ENCODE results near the gene CEP164.
A peak's percentile ranks its signal among the peaks of the same experiment; 100 is the strongest.

- TF ChIP-seq, protein P1, sequence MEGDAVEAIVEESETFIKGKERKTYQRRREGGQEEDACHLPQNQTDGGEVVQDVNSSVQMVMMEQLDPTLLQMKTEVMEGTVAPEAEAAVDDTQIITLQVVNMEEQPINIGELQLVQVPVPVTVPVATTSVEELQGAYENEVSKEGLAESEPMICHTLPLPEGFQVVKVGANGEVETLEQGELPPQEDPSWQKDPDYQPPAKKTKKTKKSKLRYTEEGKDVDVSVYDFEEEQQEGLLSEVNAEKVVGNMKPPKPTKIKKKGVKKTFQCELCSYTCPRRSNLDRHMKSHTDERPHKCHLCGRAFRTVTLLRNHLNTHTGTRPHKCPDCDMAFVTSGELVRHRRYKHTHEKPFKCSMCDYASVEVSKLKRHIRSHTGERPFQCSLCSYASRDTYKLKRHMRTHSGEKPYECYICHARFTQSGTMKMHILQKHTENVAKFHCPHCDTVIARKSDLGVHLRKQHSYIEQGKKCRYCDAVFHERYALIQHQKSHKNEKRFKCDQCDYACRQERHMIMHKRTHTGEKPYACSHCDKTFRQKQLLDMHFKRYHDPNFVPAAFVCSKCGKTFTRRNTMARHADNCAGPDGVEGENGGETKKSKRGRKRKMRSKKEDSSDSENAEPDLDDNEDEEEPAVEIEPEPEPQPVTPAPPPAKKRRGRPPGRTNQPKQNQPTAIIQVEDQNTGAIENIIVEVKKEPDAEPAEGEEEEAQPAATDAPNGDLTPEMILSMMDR (conservative IDR thresholded peaks at IDR 0.05; ENCODE audit: low read depth, low read length) = peak; percentile 98
- no peak for TF ChIP-seq EZH2 (IDR thresholded peaks at IDR 0.05; ENCODE audit: low read length, unreplicated experiment)
Measured at GRCh38 chr11:117426297-117426685, 98.6 kb downstream of the CEP164 start.

All from PC-3 (cell line).